ENCODE data around the gene GNA12. TPM values are rescaled to one million over a fixed set of nuclear protein-coding genes. Genes with fewer than 3 reads are reported as not detected.

The GNA12 gene
- total RNA-seq, 1 donor from 2014 or later = 19.3 TPM

DNA sequence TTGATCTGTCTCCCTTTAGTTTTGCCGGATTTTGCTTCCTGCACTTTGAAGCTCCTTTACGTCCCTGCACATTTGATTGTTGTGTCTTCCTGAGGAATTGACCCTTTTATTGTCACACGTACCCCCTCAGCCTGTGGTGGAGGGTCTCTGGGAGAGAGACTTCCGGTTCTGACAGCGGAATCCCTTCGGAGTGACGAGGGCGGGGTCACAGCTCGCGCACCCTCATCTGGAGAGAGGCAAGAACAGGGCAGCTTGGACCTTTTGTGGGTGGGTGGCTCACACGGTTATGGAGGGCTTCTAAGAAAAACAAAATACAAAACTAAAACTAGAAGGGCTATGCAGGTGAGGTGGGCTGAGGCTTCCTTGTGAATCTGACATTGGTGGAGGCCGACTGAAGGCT is 130.1 kb downstream of the GNA12 start:
- TF ChIP-seq, protein P1, sequence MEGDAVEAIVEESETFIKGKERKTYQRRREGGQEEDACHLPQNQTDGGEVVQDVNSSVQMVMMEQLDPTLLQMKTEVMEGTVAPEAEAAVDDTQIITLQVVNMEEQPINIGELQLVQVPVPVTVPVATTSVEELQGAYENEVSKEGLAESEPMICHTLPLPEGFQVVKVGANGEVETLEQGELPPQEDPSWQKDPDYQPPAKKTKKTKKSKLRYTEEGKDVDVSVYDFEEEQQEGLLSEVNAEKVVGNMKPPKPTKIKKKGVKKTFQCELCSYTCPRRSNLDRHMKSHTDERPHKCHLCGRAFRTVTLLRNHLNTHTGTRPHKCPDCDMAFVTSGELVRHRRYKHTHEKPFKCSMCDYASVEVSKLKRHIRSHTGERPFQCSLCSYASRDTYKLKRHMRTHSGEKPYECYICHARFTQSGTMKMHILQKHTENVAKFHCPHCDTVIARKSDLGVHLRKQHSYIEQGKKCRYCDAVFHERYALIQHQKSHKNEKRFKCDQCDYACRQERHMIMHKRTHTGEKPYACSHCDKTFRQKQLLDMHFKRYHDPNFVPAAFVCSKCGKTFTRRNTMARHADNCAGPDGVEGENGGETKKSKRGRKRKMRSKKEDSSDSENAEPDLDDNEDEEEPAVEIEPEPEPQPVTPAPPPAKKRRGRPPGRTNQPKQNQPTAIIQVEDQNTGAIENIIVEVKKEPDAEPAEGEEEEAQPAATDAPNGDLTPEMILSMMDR (conservative IDR thresholded peaks at IDR 0.05; ENCODE audit: low read depth, low read length) = no peak
- DNase-seq (ENCODE audit: low read depth) = no peak

DNA sequence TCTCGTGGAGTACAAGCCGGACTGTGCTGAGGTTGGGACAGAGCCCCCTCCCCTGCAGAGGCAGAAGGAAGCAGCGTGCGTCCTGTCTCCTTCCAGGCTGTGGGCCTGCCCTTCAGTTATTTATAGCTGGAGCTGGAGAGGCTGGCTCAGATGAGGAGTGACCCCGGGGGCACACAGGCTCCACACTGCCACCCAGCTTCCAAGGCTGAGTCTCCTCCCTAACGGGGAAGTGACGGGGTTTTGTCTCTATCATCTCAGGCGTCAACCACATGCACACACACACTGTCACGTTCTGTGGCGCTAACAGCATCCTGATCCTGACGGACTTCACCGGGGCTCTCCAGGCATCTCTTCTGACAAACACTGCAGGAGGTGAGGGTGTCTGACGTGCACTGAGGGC is 130.7 kb downstream of the GNA12 start:
- no peak for DNase-seq (ENCODE audit: low read depth)
- TF ChIP-seq, protein P1 (conservative IDR thresholded peaks at IDR 0.05; ENCODE audit: low read depth, low read length) = no peak
- H3K4me3 ChIP-seq (ENCODE audit: low read depth, low read length) = no peak overlapping the region

More for the DNA sequence above, 130.1 kb downstream of the GNA12 start:
- H3K4me3 ChIP-seq (ENCODE audit: low read depth, low read length) = no peak overlapping the region

DNA sequence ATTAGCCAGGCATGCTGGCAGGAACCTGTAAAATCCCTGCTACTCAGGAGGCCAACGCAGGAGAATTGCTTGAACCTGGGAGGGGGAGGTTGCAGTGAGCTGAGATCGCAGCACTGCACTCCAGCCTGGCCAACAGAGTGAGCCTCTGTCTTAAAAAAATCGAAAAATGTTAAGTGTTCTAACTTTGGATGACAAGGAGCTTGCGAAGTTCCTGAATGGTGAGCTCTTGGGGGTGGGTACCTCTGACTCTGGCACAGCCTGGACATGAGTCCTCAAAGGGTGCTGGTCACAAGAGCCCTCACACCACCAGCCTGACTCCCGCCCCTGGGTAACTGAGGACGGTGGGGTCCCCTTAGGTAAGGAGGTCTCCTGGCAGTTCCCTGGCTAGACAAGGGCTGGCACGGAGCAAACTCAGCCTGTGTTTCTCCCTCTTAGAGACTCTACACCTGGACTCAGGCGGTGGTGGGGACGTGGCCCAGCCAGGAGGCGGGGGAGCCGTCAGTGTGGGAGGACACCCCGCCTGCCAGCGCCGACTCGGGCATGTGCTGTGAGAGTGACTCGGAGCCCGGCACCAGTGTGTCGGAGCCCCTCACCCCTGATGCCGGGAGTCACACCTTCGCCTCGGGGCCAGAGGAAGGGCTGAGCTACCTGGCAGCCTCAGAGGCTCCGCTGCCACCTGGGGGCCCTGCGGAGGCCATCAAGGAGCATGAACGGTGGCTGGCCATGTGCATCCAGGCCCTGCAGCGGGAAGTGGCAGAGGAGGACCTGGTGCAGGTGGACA is 132.0 kb downstream of the GNA12 start:
- DNase-seq (ENCODE audit: low read depth) = no peak
- no peak overlapping the region for H3K4me3 ChIP-seq (ENCODE audit: low read depth, low read length)
- TF ChIP-seq, protein P1 (conservative IDR thresholded peaks at IDR 0.05; ENCODE audit: low read depth, low read length) = no peak

DNA sequence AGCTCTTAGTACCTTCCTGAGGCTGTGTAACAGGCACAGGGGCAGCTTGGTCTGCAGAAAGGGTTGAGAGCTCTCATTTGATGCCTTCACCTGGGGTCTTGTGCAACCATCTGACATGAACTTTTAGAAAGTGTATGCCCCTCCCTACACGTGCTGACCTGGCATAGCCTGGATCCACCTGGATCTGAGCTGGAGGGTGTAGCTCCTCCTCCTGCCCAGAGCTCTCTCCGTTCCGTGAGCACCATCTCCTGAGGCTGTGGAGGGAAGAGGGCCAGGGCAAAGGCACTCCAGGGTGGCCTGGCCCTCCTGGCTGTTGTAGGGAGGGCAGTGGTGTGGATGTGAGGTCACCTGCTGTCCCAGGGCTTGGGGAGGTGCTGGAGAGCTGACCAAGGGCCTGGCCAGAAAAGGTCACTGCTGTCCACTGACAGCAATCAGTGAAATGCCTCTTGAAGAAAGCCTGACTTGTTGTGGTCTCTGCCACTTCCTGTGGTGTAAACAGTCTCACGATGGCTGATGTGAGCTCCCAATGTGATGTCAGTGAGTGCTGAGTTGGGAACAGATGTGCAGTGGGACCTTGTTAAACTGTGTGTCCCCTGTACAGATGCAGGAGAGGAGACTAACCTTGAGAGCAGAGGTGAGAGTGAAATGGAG is 133.1 kb downstream of the GNA12 start:
- no peak overlapping the region for H3K4me3 ChIP-seq (ENCODE audit: low read depth, low read length)
- TF ChIP-seq, protein P1 (conservative IDR thresholded peaks at IDR 0.05; ENCODE audit: low read depth, low read length) = no peak
- no peak for DNase-seq (ENCODE audit: low read depth)

DNA sequence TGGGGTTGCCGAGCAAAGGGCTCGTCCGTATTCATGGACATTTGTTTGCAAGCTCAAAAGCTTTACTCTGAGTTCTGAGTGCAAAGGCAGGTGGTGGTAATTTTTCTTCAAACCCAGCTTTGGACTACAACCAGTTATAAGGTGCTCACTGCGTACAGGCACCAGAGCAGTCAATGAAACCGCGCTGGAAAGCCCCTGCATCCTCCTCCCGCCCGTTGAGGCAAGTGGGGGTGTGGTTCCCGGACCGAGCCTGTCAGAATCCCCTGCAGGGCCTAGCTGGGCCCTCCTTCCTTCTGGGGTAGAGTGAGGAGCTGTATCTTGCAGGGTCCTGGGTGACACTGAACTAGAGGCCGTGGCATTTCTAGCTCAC is 133.8 kb downstream of the GNA12 start:
- no peak overlapping the region for H3K4me3 ChIP-seq (ENCODE audit: low read depth, low read length)
- no peak for DNase-seq (ENCODE audit: low read depth)
- TF ChIP-seq, protein P1 (conservative IDR thresholded peaks at IDR 0.05; ENCODE audit: low read depth, low read length) = no peak

DNA sequence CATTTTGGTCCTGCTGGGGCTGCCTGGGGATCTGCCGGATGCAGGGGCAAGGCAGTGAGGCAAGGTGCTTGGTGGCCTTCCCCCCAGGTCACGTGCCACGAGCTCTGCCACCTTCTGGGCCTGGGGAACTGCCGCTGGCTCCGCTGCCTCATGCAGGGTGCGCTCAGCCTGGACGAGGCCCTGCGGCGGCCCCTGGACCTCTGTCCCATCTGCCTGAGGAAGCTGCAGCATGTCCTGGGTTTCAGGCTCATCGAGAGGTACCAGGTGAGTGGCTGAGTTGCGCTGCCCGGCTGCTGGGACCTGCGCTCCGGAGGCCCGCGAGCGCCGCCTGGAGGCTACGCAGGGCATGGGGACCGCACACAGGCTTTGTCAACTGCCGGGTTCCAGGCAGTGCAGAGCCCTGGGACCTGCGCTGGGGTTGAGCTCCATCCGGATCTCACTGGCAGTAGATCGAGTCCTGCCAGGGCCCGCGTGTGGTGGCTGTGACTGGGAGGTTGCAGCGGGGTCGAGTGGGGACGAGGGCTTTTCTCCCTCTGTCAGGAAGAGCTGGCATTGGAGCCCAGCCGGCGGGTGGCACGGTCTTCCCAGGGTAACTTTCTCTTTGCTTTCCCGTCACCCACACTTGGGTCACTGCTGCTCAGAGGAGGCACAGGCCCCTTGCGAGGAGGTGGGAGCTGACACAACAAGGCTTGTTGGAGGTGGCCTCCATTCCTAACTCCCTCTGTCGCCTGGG is 134.4 kb downstream of the GNA12 start:
- no peak overlapping the region for H3K4me3 ChIP-seq (ENCODE audit: low read depth, low read length)
- TF ChIP-seq, protein P1 (conservative IDR thresholded peaks at IDR 0.05; ENCODE audit: low read depth, low read length) = peak; percentile 85
- DNase-seq (ENCODE audit: low read depth) = no peak

Data from epithelial cell of proximal tubule (primary cell).